PC-3 (cell line): ENCODE measurements around the gene FSTL4. TPM values are rescaled to one million over a fixed set of nuclear protein-coding genes. Genes with fewer than 3 reads are reported as not detected.

Source experiments
- ATAC-seq: fragments of 200-7000 bp; cut with Tn5 transposase; 2 replicates; pipeline ENCODE4 v1.9.1; 2020; ENCODE audit warnings: mild to moderate bottlenecking, moderate library complexity
- BruUV-seq: library from RNA; stranded (reverse); fragments of 400-500 nt; replicated peaks from 2 replicates; lab custom pipeline; 2021; lab: Mats Ljungman, UMichigan
- CTCF ChIA-PET: fragments of 300-600 bp; sonication (Branson Sonifier 250); formaldehyde crosslinking; loops from one replicate; lab custom pipeline; 2022; ENCODE audit warnings: antibody characterized with exemption; lab: Charles Lee
- POLR2A ChIA-PET: fragments of 300-600 bp; sonication (Branson Sonifier 250); formaldehyde crosslinking; loops from one replicate; lab custom pipeline; 2022; ENCODE audit warnings: antibody characterized with exemption; ENCODE audit not compliant: unreplicated experiment; lab: Charles Lee
- DNase-seq: peaks from one replicate; pipeline ENCODE4 v3.0.0-alpha.2; 2015
- H2AFZ ChIP-seq: fragments of 300-600 bp; sonication (generic); 2 replicates; pipeline ENCODE4 v1.6.0; 2016; ENCODE audit warnings: antibody characterized with exemption, low read length
- H3F3A ChIP-seq: fragments of 300-600 bp; sonication (generic); one replicate; pipeline ENCODE4 v1.6.0; 2017; ENCODE audit warnings: antibody characterized with exemption, low read length, control low read depth, mild to moderate bottlenecking; ENCODE audit not compliant: unreplicated experiment
- H3K27ac ChIP-seq: fragments of 300-600 bp; sonication (generic); 2 replicates; pipeline ENCODE4 v1.5.1; 2016; ENCODE audit warnings: mild to moderate bottlenecking, low read length
- H3K27me3 ChIP-seq: fragments of 300-600 bp; sonication (generic); 2 replicates; pipeline ENCODE4 v1.6.1; 2016; ENCODE audit warnings: low read length, mixed read lengths
- H3K36me3 ChIP-seq: fragments of 300-600 bp; sonication (generic); 2 replicates; pipeline ENCODE4 v1.6.1; 2016; ENCODE audit warnings: low read depth, mixed run types, low read length, mixed read lengths
- H3K4me1 ChIP-seq: fragments of 300-600 bp; sonication (generic); 2 replicates; pipeline ENCODE4 v1.5.1; 2016; ENCODE audit warnings: low read length; ENCODE audit not compliant: insufficient read depth
- H3K4me2 ChIP-seq: fragments of 300-600 bp; sonication (generic); 2 replicates; pipeline ENCODE4 v1.6.0; 2016; ENCODE audit warnings: low read length
- H3K4me3 ChIP-seq: fragments of 300-600 bp; sonication (generic); 2 replicates; pipeline ENCODE4 v1.5.1; 2016; ENCODE audit warnings: mild to moderate bottlenecking, low read length, mixed read lengths
- H3K79me2 ChIP-seq: fragments of 300-600 bp; sonication (generic); 2 replicates; pipeline ENCODE4 v1.6.1; 2017; ENCODE audit warnings: low read length, mixed read lengths
- H3K9ac ChIP-seq: fragments of 300-600 bp; sonication (generic); 2 replicates; pipeline ENCODE4 v1.6.0; 2016; ENCODE audit warnings: mild to moderate bottlenecking, low read length
- H3K9me2 ChIP-seq: fragments of 300-600 bp; sonication (generic); replicated peaks from 2 replicates; pipeline ENCODE4 v1.6.1; 2016; ENCODE audit warnings: mixed run types, low read length, mixed read lengths
- H3K9me3 ChIP-seq: fragments of 300-600 bp; sonication (generic); 2 replicates; pipeline ENCODE4 v1.6.1; 2016; ENCODE audit warnings: low read length, mixed read lengths
- H4K20me1 ChIP-seq: fragments of 300-600 bp; sonication (generic); 2 replicates; pipeline ENCODE4 v1.6.1; 2016; ENCODE audit warnings: low read length, mixed read lengths
- EZH2 ChIP-seq: fragments of 300-600 bp; sonication (generic); IDR thresholded peaks from one replicate; pipeline ENCODE4 v1.6.1; 2017; ENCODE audit warnings: antibody characterized with exemption, mild to moderate bottlenecking, low read length; ENCODE audit not compliant: unreplicated experiment
- EZH2phosphoT487 ChIP-seq: fragments of 300-600 bp; sonication (generic); IDR thresholded peaks from 2 replicates; pipeline ENCODE4 v1.6.1; 2018; ENCODE audit warnings: mild to moderate bottlenecking, antibody characterized with exemption, low read length, borderline replicate concordance
- intact Hi-C: fragments of 100-400 bp; cut with micrococcal nuclease; formaldehyde crosslinking; loops from 2 replicates; pipeline ENCODE4 v1.9.0; 2023
- total RNA-seq: library from RNA; depleted of rRNA; stranded (reverse); fragments of >200 nt; gene quantifications from 2 replicates; pipeline ENCODE4 v1.2.3, GENCODE V29; 2014
- TF ChIP-seq, protein P1 (sequence below): fragments of 300-600 bp; sonication (generic); conservative IDR thresholded peaks from 2 replicates; pipeline ENCODE4 v1.5.1; 2017; ENCODE audit warnings: antibody characterized with exemption, low read depth, mild to moderate bottlenecking, low read length

Gene FSTL4
- total RNA-seq, 1 experiment from 2014 or later: 4.2 TPM

DNA sequence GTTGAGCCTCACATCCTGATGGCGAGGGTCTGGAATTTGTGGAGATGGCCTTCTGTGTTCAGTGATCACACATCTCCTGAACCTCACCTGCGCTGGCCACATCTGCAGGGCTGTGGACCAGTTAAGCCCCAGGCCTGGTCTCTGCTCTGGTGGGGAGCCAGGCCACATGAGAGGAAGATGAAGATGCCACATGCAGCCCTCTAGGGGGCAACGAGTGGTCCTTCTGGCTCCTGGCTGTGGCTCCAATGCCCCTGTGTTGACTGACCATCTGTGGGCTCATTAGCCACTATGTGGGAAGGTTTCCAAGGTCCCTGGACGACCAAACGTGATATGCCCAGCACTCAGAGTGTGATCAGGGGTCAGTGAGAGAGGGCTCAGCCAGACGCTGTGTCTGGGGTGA lies 357.5 kb downstream of the FSTL4 start:
- H3K27me3 ChIP-seq: no peaks in the 10 kb centered on the region
- ChIA-PET POLR2A (no interaction called here), CTCF (no interaction called here)
- no peaks in the 10 kb centered on the region for H3K9me2 ChIP-seq
- H4K20me1 ChIP-seq: no peaks in the 10 kb centered on the region
- peaks cover 9% of the 10 kb centered on the region; the same call in 1 of the 2 replicates for H3K4me1 ChIP-seq
- H2AFZ ChIP-seq: no peak overlapping the region
- H3K27ac ChIP-seq: no peak overlapping the region
- H3K9me3 ChIP-seq: no peaks in the 10 kb centered on the region
- H3F3A ChIP-seq: no peaks in the 10 kb centered on the region
- BruUV-seq: no TSS peak
- H3K9ac ChIP-seq: no peak overlapping the region
- no peaks in the 10 kb centered on the region for H3K79me2 ChIP-seq
- intact Hi-C loops: no loop called here
- ATAC-seq: no peak
- H3K4me2 ChIP-seq: no peak overlapping the region
- H3K4me3 ChIP-seq: no peak overlapping the region
- H3K36me3 ChIP-seq: no peaks in the 10 kb centered on the region
- no peak for DNase-seq
- TF ChIP-seq EZH2 (no peak), EZH2phosphoT487 (no peak)
- TF ChIP-seq, protein P1, sequence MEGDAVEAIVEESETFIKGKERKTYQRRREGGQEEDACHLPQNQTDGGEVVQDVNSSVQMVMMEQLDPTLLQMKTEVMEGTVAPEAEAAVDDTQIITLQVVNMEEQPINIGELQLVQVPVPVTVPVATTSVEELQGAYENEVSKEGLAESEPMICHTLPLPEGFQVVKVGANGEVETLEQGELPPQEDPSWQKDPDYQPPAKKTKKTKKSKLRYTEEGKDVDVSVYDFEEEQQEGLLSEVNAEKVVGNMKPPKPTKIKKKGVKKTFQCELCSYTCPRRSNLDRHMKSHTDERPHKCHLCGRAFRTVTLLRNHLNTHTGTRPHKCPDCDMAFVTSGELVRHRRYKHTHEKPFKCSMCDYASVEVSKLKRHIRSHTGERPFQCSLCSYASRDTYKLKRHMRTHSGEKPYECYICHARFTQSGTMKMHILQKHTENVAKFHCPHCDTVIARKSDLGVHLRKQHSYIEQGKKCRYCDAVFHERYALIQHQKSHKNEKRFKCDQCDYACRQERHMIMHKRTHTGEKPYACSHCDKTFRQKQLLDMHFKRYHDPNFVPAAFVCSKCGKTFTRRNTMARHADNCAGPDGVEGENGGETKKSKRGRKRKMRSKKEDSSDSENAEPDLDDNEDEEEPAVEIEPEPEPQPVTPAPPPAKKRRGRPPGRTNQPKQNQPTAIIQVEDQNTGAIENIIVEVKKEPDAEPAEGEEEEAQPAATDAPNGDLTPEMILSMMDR: no peak

DNA sequence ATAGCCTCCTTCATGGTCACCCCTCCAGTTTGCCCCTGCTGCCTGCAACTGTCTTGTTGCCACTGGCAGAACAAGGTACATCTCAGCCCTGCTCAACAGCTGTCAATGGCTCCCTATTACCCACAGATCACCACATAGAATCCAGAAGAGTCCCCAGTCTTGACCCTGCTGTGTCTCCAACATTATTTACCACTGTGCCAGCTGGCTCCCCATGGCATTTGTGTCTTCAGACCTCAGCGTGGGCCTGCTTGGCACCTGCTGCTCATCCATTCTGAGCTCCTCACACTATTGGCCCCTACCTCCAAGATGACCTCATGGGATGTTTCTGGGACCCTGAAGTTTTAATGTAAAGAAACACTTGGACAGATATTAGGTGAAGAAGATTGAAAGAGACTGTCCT lies 358.7 kb downstream of the FSTL4 start:
- TF ChIP-seq, protein P1: no peak
- ATAC-seq (no peak), DNase-seq (no peak)
- POLR2A ChIA-PET: no interaction called here
- H3K4me3 ChIP-seq: no peak overlapping the region
- no peaks in the 10 kb centered on the region for H4K20me1 ChIP-seq
- no peak overlapping the region for H2AFZ ChIP-seq
- no peaks in the 10 kb centered on the region for H3F3A ChIP-seq
- no peaks in the 10 kb centered on the region for H3K79me2 ChIP-seq
- no peaks in the 10 kb centered on the region for H3K27me3 ChIP-seq
- intact Hi-C loops: no loop called here
- H3K27ac ChIP-seq: no peak overlapping the region
- H3K9me2 ChIP-seq: no peaks in the 10 kb centered on the region
- peaks cover 15% of the 10 kb centered on the region; the same call in 1 of the 2 replicates for H3K4me1 ChIP-seq
- H3K36me3 ChIP-seq: no peaks in the 10 kb centered on the region
- H3K9ac ChIP-seq: no peak overlapping the region
- CTCF ChIA-PET: no interaction called here
- H3K9me3 ChIP-seq: no peaks in the 10 kb centered on the region
- H3K4me2 ChIP-seq: no peak overlapping the region
- BruUV-seq: no TSS peak

DNA sequence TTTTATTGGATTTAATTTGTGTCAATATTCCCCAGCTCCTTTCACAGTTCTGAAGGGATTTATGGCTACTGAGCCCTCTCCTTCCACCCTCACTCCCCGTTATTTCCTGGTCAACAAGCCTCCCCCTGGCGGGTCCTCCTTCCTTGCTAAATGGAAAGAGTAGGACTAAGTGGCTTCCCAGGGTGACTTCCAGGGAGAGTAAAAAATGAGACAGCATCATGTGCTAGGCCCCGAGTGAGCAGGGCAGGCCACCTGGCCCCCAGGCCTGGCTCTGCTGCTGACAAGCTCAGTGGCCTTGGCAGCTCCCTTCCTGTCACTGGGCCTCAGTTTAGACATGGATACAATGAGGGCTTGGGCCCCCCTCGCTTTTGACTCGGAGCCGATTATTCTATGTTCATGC lies 359.3 kb downstream of the FSTL4 start:
- ChIA-PET POLR2A (no interaction called here), CTCF (no interaction called here)
- Histone ChIP-seq H3K9me2 (no peaks in the 10 kb centered on the region), H3K4me3 (no peak overlapping the region), H3K27ac (no peak overlapping the region), H3K9me3 (no peaks in the 10 kb centered on the region), H3K36me3 (no peaks in the 10 kb centered on the region), H3K9ac (no peak overlapping the region), H4K20me1 (no peaks in the 10 kb centered on the region), H3K27me3 (no peaks in the 10 kb centered on the region), H3F3A (no peaks in the 10 kb centered on the region), H3K4me1 (peaks cover 15% of the 10 kb centered on the region; the same call in 1 of the 2 replicates), H3K79me2 (no peaks in the 10 kb centered on the region), H3K4me2 (no peak overlapping the region), H2AFZ (no peak overlapping the region)
- BruUV-seq: no TSS peak
- ATAC-seq (no peak), DNase-seq (no peak)
- intact Hi-C loops: no loop called here
- TF ChIP-seq EZH2 (no peak), EZH2phosphoT487 (no peak)
- TF ChIP-seq, protein P1: no peak
